DND-41 (cell line): ENCODE measurements around the gene HSPBAP1.

Experiments
- ATAC-seq: fragments of 200-7000 bp; cut with Tn5 transposase; 3 replicates; pipeline ENCODE4 v1.9.1; 2021; ENCODE audit warnings: low read depth; ENCODE audit not compliant: insufficient read depth
- DNase-seq: peaks from one replicate; pipeline ENCODE4 v3.0.0-alpha.2; 2020
- H2AFZ ChIP-seq: 2 replicates; pipeline ENCODE4 v1.6.0; 2012; ENCODE audit warnings: low read depth, low read length
- H3K27ac ChIP-seq: 2 replicates; pipeline ENCODE4 v1.5.1; 2012; ENCODE audit warnings: low read length, inconsistent platforms
- H3K27me3 ChIP-seq: fragments of 200-600 bp; sonication (generic); 2 replicates; pipeline ENCODE4 v1.6.0; 2012; ENCODE audit warnings: low read length, mild to moderate bottlenecking, inconsistent platforms; ENCODE audit not compliant: insufficient read depth, poor library complexity
- H3K36me3 ChIP-seq: 2 replicates; pipeline ENCODE4 v1.5.1; 2012; ENCODE audit warnings: low read length, inconsistent platforms; ENCODE audit not compliant: insufficient read depth
- H3K4me1 ChIP-seq: 2 replicates; pipeline ENCODE4 v1.5.1; 2012; ENCODE audit warnings: mild to moderate bottlenecking, low read length; ENCODE audit not compliant: insufficient read depth
- H3K4me2 ChIP-seq: 2 replicates; pipeline ENCODE4 v1.6.0; 2012; ENCODE audit warnings: mild to moderate bottlenecking, moderate library complexity, low read length, inconsistent platforms; ENCODE audit not compliant: insufficient read depth
- H3K4me3 ChIP-seq, 2 experiments: fragments of 200-600 bp in 1 of 2; shearing (Covaris generic) in 1 of 2; 2 replicates each; pipeline ENCODE4 v1.5.1; 2012 to 2016; ENCODE audit warnings: inconsistent platforms in 2 of 2, low read length in 2 of 2, mild to moderate bottlenecking in 2 of 2, low read depth in 1 of 2, moderate library complexity in 1 of 2
- H3K79me2 ChIP-seq: 2 replicates; pipeline ENCODE4 v1.6.0; 2012; ENCODE audit warnings: low read length, inconsistent platforms; ENCODE audit not compliant: insufficient read depth
- H3K9ac ChIP-seq: 2 replicates; pipeline ENCODE4 v1.6.0; 2012; ENCODE audit warnings: low read depth, mild to moderate bottlenecking, inconsistent platforms, low read length, moderate library complexity
- H3K9me3 ChIP-seq: 2 replicates; pipeline ENCODE4 v1.5.1; 2012; ENCODE audit warnings: low read length, moderate library complexity, mild to moderate bottlenecking, inconsistent platforms; ENCODE audit not compliant: insufficient read depth, severe bottlenecking
- H4K20me1 ChIP-seq: 2 replicates; pipeline ENCODE4 v1.6.0; 2012; ENCODE audit warnings: low read length; ENCODE audit not compliant: insufficient read depth
- EZH2 ChIP-seq: IDR thresholded peaks from 3 replicates; pipeline ENCODE4 v1.6.1; 2012; ENCODE audit warnings: borderline replicate concordance, low read depth, mild to moderate bottlenecking, moderate library complexity, low read length, inconsistent platforms; ENCODE audit not compliant: severe bottlenecking
- TF ChIP-seq, protein P1 (sequence below): IDR thresholded peaks from 2 replicates; pipeline ENCODE4 v1.5.1; 2012; ENCODE audit warnings: borderline replicate concordance, low read length, moderate library complexity, mild to moderate bottlenecking; ENCODE audit not compliant: poor library complexity, severe bottlenecking; ENCODE audit errors: extremely low read depth

HSPBAP1 gene

DNA sequence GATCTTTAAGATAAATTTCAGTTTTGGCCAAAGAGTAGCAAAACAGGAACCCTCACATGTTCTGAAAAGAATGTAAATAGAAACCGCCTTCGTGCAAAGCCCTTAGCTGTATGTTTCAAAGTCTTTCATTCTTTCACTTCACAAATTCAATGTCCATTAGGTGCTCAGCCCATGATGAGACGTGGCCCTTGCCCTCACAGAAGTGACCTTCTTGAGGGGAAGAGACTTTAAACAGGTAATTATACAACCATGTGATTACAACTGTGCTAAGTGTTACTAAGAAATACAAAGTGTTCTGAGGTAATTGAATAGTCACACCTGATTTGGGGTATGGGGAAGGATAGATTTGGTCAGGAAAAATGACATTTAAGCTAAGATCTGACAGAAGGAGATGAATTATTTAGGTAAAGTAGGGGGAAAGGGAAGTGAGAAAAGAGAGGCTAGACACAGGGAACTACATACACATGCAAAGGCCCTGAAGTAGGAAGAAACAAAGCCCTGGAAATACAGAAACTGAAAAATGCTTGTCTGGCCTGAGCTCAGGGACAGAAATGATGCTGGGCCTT, 19.6 kb downstream of the HSPBAP1 start:
- Histone ChIP-seq H4K20me1 (no peaks in the 10 kb centered on the region), H3K9ac (no peak overlapping the region), H3K27ac (no peak overlapping the region), H3K4me1 (no peaks in the 10 kb centered on the region), H3K27me3 (no peaks in the 10 kb centered on the region), H3K79me2 (no peaks in the 10 kb centered on the region), H3K4me3 (no peak overlapping the region), H2AFZ (no peak overlapping the region), H3K4me2 (no peak overlapping the region), H3K36me3 (no peaks in the 10 kb centered on the region; the same call in 1 of the 2 replicates), H3K9me3 (no peaks in the 10 kb centered on the region)
- no peak for ATAC-seq
- no peak for DNase-seq
- no peak for TF ChIP-seq EZH2
- TF ChIP-seq, protein P1, sequence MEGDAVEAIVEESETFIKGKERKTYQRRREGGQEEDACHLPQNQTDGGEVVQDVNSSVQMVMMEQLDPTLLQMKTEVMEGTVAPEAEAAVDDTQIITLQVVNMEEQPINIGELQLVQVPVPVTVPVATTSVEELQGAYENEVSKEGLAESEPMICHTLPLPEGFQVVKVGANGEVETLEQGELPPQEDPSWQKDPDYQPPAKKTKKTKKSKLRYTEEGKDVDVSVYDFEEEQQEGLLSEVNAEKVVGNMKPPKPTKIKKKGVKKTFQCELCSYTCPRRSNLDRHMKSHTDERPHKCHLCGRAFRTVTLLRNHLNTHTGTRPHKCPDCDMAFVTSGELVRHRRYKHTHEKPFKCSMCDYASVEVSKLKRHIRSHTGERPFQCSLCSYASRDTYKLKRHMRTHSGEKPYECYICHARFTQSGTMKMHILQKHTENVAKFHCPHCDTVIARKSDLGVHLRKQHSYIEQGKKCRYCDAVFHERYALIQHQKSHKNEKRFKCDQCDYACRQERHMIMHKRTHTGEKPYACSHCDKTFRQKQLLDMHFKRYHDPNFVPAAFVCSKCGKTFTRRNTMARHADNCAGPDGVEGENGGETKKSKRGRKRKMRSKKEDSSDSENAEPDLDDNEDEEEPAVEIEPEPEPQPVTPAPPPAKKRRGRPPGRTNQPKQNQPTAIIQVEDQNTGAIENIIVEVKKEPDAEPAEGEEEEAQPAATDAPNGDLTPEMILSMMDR = no peak

DNA sequence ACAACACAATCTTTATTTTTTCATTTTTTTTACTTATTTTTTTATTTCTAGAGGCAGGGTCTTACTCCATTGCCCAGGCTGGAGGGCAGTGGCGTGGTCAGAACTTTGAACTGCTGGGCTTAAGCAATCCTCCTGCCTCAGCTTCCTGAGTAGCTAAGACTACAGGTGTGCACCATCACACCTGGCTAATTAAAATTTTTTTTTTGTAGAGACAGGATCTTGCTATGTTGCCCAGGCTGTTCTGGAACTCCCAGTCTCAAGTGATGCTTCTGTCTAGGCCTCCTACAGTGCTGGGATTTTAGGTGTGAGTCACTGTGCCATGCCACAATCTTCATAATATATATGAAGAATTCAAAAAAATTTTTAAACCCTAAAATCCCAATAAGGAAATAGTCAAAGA, 20.8 kb downstream of the HSPBAP1 start:
- H3K36me3 ChIP-seq = no peaks in the 10 kb centered on the region; the same call in 1 of the 2 replicates
- no peaks in the 10 kb centered on the region for H3K27me3 ChIP-seq
- no peaks in the 10 kb centered on the region for H4K20me1 ChIP-seq
- no peak for ATAC-seq
- H3K9ac ChIP-seq = no peak overlapping the region
- H3K79me2 ChIP-seq = no peaks in the 10 kb centered on the region
- no peak overlapping the region for H3K27ac ChIP-seq
- no peak for DNase-seq
- no peak overlapping the region for H3K4me2 ChIP-seq
- TF ChIP-seq EZH2 = no peak
- TF ChIP-seq, protein P1 = no peak
- no peaks in the 10 kb centered on the region for H3K9me3 ChIP-seq
- no peaks in the 10 kb centered on the region for H3K4me1 ChIP-seq
- no peak overlapping the region for H3K4me3 ChIP-seq
- H2AFZ ChIP-seq = no peak overlapping the region

DNA sequence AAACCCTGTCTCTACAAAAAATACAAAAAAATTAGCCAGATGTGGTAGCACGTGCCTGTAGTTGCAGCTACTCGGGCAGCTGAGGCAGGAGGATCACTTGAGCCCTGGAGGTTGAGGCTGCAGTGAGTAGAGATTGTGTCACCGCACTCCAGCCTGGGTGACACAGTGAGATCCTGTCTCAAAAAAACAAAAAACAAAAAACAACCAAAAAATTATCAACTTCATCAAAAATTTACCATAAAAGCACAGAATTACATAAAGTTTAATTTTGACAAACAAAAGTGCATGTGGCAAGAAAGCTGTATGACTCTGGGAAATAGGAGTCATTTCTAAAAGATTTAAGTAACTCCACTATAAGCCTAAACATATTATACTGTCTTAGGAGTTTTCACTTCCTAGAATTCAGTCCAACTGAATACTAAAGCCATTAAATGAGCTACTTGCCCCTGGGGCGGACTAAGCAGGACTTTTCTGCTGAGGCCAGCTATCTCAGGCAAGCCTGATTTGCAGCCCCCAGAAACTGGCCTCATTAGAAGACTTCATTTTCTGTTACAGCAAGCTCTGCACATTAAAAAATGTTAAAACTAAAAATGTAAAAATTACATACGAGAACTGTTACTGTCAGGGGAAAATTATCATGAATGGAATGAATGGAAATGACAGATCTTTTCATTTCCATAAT, 23.0 kb downstream of the HSPBAP1 start:
- Histone ChIP-seq H3K4me3 (no peak overlapping the region), H3K4me1 (no peaks in the 10 kb centered on the region), H3K27me3 (no peaks in the 10 kb centered on the region), H3K9ac (no peak overlapping the region), H2AFZ (no peak overlapping the region), H3K79me2 (no peaks in the 10 kb centered on the region), H3K4me2 (no peak overlapping the region), H3K36me3 (no peaks in the 10 kb centered on the region; the same call in 1 of the 2 replicates), H3K27ac (no peak overlapping the region), H3K9me3 (no peaks in the 10 kb centered on the region), H4K20me1 (no peaks in the 10 kb centered on the region)
- ATAC-seq = no peak
- TF ChIP-seq, protein P1 = no peak
- DNase-seq = no peak
